K562 (cell line): Measurements from ENCODE around the gene PLEKHA6.

Experiments used
- CSDE1 ChIP-seq, 2 experiments: fragments of 450-650 bp; IDR thresholded peaks; 2 replicates each; pipeline ENCODE4 v1.6.1; 2016; ENCODE audit warnings: mild to moderate bottlenecking in 1 of 2
- CTCF ChIP-seq, 3 experiments: IDR thresholded peaks in 2 of 3; conservative IDR thresholded peaks in 1 of 3; 2 replicates each; pipeline ENCODE4 v1.5.1; 2011 to 2012; ENCODE audit warnings: low read length in 3 of 3, mild to moderate bottlenecking in 3 of 3, control low read depth in 2 of 3, improper control_type of control experiment in 1 of 3, inconsistent platforms in 1 of 3, low read depth in 1 of 3, mixed read lengths in 1 of 3, moderate library complexity in 1 of 3; ENCODE audit not compliant: insufficient read depth in 2 of 3
- E2F6 ChIP-seq, 2 experiments: IDR thresholded peaks; 2 replicates each; pipeline ENCODE4 v1.6.1; 2011; ENCODE audit warnings: borderline replicate concordance in 1 of 2, control low read depth in 1 of 2, low read depth in 1 of 2, low read length in 1 of 2, mild to moderate bottlenecking in 1 of 2, mixed read lengths in 1 of 2, moderate library complexity in 1 of 2; ENCODE audit not compliant: insufficient read depth in 1 of 2, insufficient read length in 1 of 2, poor library complexity in 1 of 2, severe bottlenecking in 1 of 2; ENCODE audit errors: extremely low read depth in 1 of 2
- ELK1 ChIP-seq: sonication (generic); formaldehyde crosslinking; IDR thresholded peaks from 2 replicates; pipeline ENCODE4 v1.8.1; 2022; ENCODE audit warnings: missing genetic modification reagents
- EP300 ChIP-seq: IDR thresholded peaks from 2 replicates; pipeline ENCODE4 v1.6.1; 2012; ENCODE audit warnings: low read length, improper control_type of control experiment
- FOXK2 ChIP-seq, 2 experiments: fragments of 450-650 bp; IDR thresholded peaks in 1 of 2; conservative IDR thresholded peaks in 1 of 2; 2 replicates each; pipeline ENCODE4 v1.6.1; 2016; ENCODE audit warnings: low read depth in 2 of 2, mild to moderate bottlenecking in 1 of 2
- GABPA ChIP-seq: fragments of 200-800 bp; sonication (Bioruptor generic); conservative IDR thresholded peaks from 2 replicates; pipeline ENCODE4 v1.6.1; 2016; ENCODE audit warnings: low read depth, missing genetic modification characterization, missing compliant biosample characterization
- HMG20A ChIP-seq: fragments of 450-650 bp; formaldehyde crosslinking; conservative IDR thresholded peaks from 2 replicates; pipeline ENCODE4 v1.4.0; 2020; ENCODE audit warnings: mild to moderate bottlenecking, mixed read lengths
- PKNOX1 ChIP-seq: fragments of 450-650 bp; IDR thresholded peaks from 2 replicates; pipeline ENCODE4 v1.6.1; 2016
- POLR2AphosphoS5 ChIP-seq: IDR thresholded peaks from 2 replicates; pipeline ENCODE4 v1.6.1; 2011; ENCODE audit warnings: mild to moderate bottlenecking, low read depth, low read length, moderate library complexity; ENCODE audit not compliant: control insufficient read depth, insufficient read depth
- SIN3A ChIP-seq, 2 experiments: fragments of 150-350 bp in 1 of 2; IDR thresholded peaks; 2 replicates each; pipeline ENCODE4 v1.6.1; 2011 to 2016; ENCODE audit warnings: borderline replicate concordance in 2 of 2, low read depth in 2 of 2, low read length in 2 of 2, mild to moderate bottlenecking in 2 of 2, moderate library complexity in 2 of 2; ENCODE audit not compliant: control insufficient read depth in 1 of 2

GRCh38 chr1:204338997-204339396, 20.7 kb downstream of the PLEKHA6 start:
- TF ChIP-seq CSDE1 (IDR thresholded peaks at IDR 0.05) (no peak), GABPA (no peak), CTCF (IDR thresholded peaks at IDR 0.05 in 2 of 3, conservative IDR thresholded peaks at IDR 0.05 in 1 of 3; ENCODE audit: insufficient read depth in 2 of 3, low read depth in 1 of 3, low read length in 3 of 3) (no peak), EP300 (no peak), E2F6 (IDR thresholded peaks at IDR 0.05; ENCODE audit: borderline replicate concordance in 1 of 2, extremely low read depth in 1 of 2, insufficient read depth in 1 of 2, insufficient read length in 1 of 2, low read depth in 1 of 2, low read length in 1 of 2, poor library complexity in 1 of 2, severe bottlenecking in 1 of 2) (no peak), HMG20A (CRISPR knock-in tag) (no peak), POLR2AphosphoS5 (no peak), PKNOX1 (no peak), ELK1 (CRISPR knock-in tag) (no peak), SIN3A (IDR thresholded peaks at IDR 0.05; ENCODE audit: borderline replicate concordance in 2 of 2, control insufficient read depth in 1 of 2, low read depth in 2 of 2, low read length in 2 of 2) (no peak), FOXK2 (conservative IDR thresholded peaks at IDR 0.05 in 1 of 2, IDR thresholded peaks at IDR 0.05 in 1 of 2; ENCODE audit: low read depth in 2 of 2) (no peak)
